Stimulated activated CD4-positive, alpha-beta T cell treated with anti-CD3 and anti-CD28 coated beads, Interleukin-15, amount 100 ng/mL, for 1 hour (primary cell): ENCODE data around the gene GUCY2F.

ENCODE experiments used
- DNase-seq, 2 donors: peaks; one replicate each; pipeline ENCODE4 v3.0.0-alpha.2; 2020; ENCODE audit warnings: low read depth in 1 of 2, low spot score in 1 of 2

Gene GUCY2F

GRCh38 chrX:109398061-109398460 is 83.8 kb downstream of the GUCY2F start:
- DNase-seq: no peak

GRCh38 chrX:109393859-109394258 is 88.0 kb downstream of the GUCY2F start:
- no peak for DNase-seq

- DNase-seq: no peak
These were observed 89.0 kb downstream of the GUCY2F start for GRCh38 chrX:109392895-109393294.

- no peak for DNase-seq
These were observed 91.3 kb downstream of the GUCY2F start for GRCh38 chrX:109390556-109390955.

GRCh38 chrX:109389917-109390316 is 92.0 kb downstream of the GUCY2F start:
- no peak for DNase-seq

- no peak for DNase-seq
These were observed 97.2 kb downstream of the GUCY2F start for GRCh38 chrX:109384699-109385098.

- no peak for DNase-seq
These were observed 99.6 kb downstream of the GUCY2F start for GRCh38 chrX:109382332-109382731.

- DNase-seq: no peak
These were observed 103.6 kb downstream of the GUCY2F start for GRCh38 chrX:109378281-109378680.

- no peak for DNase-seq
These were observed 107.5 kb downstream of the GUCY2F start for GRCh38 chrX:109374262-109374960.

GRCh38 chrX:109373468-109373867 is 108.4 kb downstream of the GUCY2F start:
- no peak for DNase-seq

GRCh38 chrX:109372716-109373115 is 109.2 kb downstream of the GUCY2F start:
- DNase-seq: no peak

- DNase-seq: no peak
These were observed 109.6 kb downstream of the GUCY2F start for GRCh38 chrX:109372291-109372690.

- no peak for DNase-seq
These were observed 119.8 kb downstream of the GUCY2F start for GRCh38 chrX:109362101-109362500.

GRCh38 chrX:109360301-109360700 is 121.6 kb downstream of the GUCY2F start:
- no peak for DNase-seq

- no peak for DNase-seq
These were observed 124.2 kb downstream of the GUCY2F start for GRCh38 chrX:109357706-109358105.

- no peak for DNase-seq
These were observed 125.2 kb downstream of the GUCY2F start for GRCh38 chrX:109356684-109357083.

GRCh38 chrX:109352066-109352588 is 129.8 kb downstream of the GUCY2F start:
- no peak for DNase-seq

GRCh38 chrX:109351557-109351956 is 130.3 kb downstream of the GUCY2F start:
- no peak for DNase-seq

GRCh38 chrX:109350551-109350950 is 131.3 kb downstream of the GUCY2F start:
- DNase-seq: no peak

- no peak for DNase-seq
These were observed 131.8 kb downstream of the GUCY2F start for GRCh38 chrX:109350051-109350450.

- DNase-seq: no peak
These were observed 134.3 kb downstream of the GUCY2F start for GRCh38 chrX:109347632-109348031.

GRCh38 chrX:109346491-109346890 is 135.4 kb downstream of the GUCY2F start:
- no peak for DNase-seq

GRCh38 chrX:109345856-109346255 is 136.0 kb downstream of the GUCY2F start:
- no peak for DNase-seq
